Tibial nerve (tissue), 4 donors: ENCODE data around the gene KCNG3.

ENCODE experiments used
- EP300 ChIP-seq, 2 donors: sonication (generic); formaldehyde crosslinking; IDR thresholded peaks; one replicate each; pipeline ENCODE4 v1.6.1; 2017; ENCODE audit warnings: antibody characterized with exemption in 2 of 2, mild to moderate bottlenecking in 1 of 2
- POLR2A ChIP-seq, 2 donors: fragments of 450-650 bp; IDR thresholded peaks; one replicate each; pipeline ENCODE4 v1.6.1; 2017; ENCODE audit warnings: antibody characterized with exemption in 2 of 2, mild to moderate bottlenecking in 2 of 2, moderate library complexity in 2 of 2
- TF ChIP-seq, protein P1 (sequence below), 5 experiments: fragments of 200-600 bp in 3 of 5; fragments of 450-650 bp in 2 of 5; sonication (generic) in 3 of 5; IDR thresholded peaks; one replicate each; pipeline ENCODE4 v1.5.1; 2016 to 2019; ENCODE audit warnings: antibody characterized with exemption in 5 of 5, mild to moderate bottlenecking in 3 of 5, moderate library complexity in 2 of 5

DNA sequence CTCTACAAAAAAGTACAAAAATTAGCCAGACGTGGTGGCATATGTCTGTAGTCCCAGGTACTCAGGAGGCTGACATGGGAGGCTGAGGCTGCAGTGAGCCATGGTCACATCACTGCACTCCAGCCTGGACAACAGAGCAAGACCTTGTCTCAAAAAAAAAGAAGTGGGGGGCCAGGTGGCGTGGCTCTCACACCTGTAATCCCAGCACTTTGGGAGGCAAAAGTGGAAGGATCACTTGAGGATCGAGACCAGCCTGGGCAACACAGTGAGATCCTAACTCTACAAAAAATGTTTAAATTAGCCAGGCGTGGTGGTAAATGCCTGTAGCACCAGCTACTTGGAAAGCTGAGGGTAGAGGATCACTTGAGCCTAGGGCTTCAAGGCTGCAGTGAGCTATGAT, 23.1 kb downstream of the KCNG3 start:
- TF ChIP-seq, protein P1, sequence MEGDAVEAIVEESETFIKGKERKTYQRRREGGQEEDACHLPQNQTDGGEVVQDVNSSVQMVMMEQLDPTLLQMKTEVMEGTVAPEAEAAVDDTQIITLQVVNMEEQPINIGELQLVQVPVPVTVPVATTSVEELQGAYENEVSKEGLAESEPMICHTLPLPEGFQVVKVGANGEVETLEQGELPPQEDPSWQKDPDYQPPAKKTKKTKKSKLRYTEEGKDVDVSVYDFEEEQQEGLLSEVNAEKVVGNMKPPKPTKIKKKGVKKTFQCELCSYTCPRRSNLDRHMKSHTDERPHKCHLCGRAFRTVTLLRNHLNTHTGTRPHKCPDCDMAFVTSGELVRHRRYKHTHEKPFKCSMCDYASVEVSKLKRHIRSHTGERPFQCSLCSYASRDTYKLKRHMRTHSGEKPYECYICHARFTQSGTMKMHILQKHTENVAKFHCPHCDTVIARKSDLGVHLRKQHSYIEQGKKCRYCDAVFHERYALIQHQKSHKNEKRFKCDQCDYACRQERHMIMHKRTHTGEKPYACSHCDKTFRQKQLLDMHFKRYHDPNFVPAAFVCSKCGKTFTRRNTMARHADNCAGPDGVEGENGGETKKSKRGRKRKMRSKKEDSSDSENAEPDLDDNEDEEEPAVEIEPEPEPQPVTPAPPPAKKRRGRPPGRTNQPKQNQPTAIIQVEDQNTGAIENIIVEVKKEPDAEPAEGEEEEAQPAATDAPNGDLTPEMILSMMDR (IDR thresholded peaks at IDR 0.05): no peak
- TF ChIP-seq POLR2A (IDR thresholded peaks at IDR 0.05) (no peak), EP300 (IDR thresholded peaks at IDR 0.05) (no peak)
